ENCODE data around the gene RGS10.
A peak's percentile ranks its signal among the peaks of the same experiment; 100 is the strongest.

The RGS10 gene

DNA sequence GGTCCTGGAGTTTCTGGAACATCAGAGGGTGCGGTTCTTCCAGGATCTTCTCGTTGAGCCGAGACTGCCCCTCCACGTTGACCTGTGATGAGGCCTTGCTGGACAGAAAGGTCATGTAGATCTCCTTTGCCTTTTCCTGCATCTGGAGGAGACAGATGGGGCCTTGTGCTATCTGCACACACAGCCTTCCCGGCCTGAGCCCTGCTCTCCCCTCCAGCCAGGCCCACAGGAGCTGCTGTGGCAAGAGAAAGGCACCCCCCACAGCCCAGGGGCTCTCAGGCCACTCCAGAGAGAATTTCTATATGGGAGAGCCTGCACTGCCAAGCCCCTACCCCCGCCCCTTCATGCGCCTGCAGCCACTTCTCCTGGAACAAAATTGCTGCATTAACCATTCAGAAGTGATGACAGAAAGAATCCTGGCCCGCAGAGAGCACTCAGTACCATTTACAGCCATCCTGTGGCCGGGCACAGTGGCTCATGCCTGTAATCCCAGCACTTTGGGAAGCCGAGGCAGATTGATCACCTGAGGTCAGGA is 26.9 kb downstream of the RGS10 start:
- H3K27me3 Mint-ChIP-seq, result no peaks in the 10 kb centered on the region
- no peak for DNase-seq
- H3K4me3 Mint-ChIP-seq, result no peak overlapping the region
- H3K9me3 Mint-ChIP-seq, result no peaks in the 10 kb centered on the region
- ATAC-seq, result no peak
- peak overlapping the region in 1 of 2 donors; percentile 77 for H3K27ac Mint-ChIP-seq
- H3K4me1 Mint-ChIP-seq, result peaks cover 100% of the 10 kb centered on the region

DNA sequence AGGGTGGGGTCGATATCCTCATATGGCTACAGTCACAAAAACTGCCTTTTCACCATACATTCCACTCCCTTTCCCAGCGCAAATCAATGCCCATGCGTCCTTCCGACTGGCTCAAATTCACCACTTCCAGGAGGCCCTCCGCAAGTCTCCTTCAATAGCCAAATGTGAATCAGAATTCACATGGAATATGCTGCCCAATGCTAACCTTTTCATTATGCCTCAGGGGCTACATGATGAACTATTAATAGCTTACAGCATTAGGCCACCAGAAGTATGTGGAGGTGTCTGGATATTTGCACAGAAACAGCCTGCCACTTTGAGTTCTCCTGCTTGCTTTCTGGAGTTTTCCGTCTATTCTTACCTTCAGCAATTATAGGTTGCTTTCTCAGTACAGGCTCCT is 27.7 kb downstream of the RGS10 start:
- ATAC-seq (no peak), DNase-seq (no peak)
- Mint-ChIP-seq H3K27me3 (no peaks in the 10 kb centered on the region), H3K9me3 (no peaks in the 10 kb centered on the region), H3K4me1 (peaks cover 100% of the 10 kb centered on the region), H3K27ac (no peak overlapping the region), H3K4me3 (no peak overlapping the region)

DNA sequence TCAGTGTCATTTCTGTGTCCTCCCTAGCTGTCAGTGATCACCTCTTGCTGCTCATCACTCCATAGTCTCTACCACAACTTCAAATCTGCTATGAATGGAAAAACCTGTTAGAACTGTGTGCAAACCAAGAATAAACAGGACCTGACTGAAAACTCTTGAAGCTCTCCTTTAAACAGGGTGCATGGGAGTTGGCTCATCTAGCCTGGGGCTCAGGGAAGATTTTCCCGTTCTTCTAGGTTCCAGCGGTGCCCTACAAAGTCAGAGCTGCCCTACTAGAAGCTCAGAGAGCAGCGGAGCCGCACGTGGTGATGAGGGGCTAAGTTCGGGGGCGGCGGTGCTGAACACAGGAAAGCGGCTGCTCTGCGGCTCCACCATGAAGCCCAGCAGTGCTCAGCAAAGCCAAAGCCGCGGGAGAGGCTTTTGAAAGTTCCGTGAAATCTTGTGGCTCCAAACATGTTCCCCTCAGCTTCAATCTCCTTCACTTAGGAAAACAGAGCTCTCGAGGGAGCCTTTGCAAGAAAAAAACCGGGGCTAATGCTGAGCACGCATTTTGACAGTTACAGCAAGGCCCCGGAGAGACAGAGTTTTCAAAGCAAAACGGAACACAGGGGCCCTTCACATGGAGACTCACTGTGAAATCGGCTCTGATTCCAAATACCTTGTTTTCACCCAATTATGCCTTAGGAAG is 30.5 kb downstream of the RGS10 start:
- H3K4me1 Mint-ChIP-seq, result peaks cover 100% of the 10 kb centered on the region
- DNase-seq, result no peak
- H3K27me3 Mint-ChIP-seq, result no peaks in the 10 kb centered on the region
- ATAC-seq, result no peak
- peak overlapping the region; percentile 81 to 93 for H3K27ac Mint-ChIP-seq
- H3K9me3 Mint-ChIP-seq, result no peaks in the 10 kb centered on the region
- H3K4me3 Mint-ChIP-seq, result peak overlapping the region; percentile 69 to 70

DNA sequence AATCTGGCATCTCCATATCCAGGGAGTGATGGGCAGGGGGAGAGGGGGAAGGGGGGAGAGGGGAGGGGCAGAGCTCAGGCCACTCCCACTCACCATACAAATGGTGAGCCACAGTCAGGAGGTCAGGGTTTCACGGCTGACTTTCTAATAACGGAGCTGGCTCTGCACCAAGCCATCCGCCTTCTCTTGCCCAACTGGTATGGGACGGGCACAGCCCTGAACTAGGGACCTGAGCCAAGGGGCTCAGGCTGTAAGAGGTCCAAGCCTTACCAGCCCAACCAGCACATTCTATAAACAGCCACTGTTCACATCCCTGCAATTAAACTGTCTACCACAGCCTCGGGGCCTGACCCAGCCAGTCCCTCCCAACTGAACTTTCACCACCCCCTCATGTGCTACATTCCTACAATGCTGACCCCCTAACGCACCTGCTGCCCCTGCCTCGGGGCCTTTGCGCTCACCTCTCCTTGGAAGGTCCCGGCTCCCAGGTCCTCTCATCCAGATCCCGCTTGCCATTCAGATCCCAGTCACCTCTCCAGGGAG is 32.5 kb downstream of the RGS10 start:
- Mint-ChIP-seq H3K4me3 (no peak overlapping the region), H3K9me3 (no peaks in the 10 kb centered on the region), H3K4me1 (peaks cover 100% of the 10 kb centered on the region), H3K27me3 (no peaks in the 10 kb centered on the region), H3K27ac (peak overlapping the region in 1 of 2 donors; percentile 74)
- no peak for DNase-seq
- ATAC-seq, result no peak

DNA sequence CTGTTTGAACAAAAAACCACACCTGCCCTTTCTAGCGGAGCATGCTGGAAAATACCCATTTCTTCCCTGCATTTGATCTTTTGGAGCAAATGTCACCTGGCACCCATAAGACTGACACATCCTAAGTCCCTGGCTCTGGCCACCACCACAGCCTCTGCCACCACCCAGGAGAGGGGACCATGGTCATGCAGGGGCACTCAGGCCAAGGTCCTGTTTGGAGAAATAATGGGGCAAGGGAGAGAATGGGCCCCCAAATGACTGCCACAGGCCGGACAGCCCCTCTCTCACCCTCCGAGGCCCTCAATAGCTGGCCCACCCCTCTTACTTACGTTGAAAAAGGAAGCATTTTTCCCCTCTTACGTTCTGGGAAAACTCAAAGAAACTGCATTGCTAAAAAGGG is 35.4 kb downstream of the RGS10 start:
- Mint-ChIP-seq H3K4me1 (peaks cover 100% of the 10 kb centered on the region), H3K9me3 (no peaks in the 10 kb centered on the region), H3K27ac (peak overlapping the region in 1 of 2 donors; percentile 87), H3K27me3 (no peaks in the 10 kb centered on the region), H3K4me3 (peak overlapping the region; percentile 28 to 63)
- ATAC-seq (no peak), DNase-seq (no peak)

DNA sequence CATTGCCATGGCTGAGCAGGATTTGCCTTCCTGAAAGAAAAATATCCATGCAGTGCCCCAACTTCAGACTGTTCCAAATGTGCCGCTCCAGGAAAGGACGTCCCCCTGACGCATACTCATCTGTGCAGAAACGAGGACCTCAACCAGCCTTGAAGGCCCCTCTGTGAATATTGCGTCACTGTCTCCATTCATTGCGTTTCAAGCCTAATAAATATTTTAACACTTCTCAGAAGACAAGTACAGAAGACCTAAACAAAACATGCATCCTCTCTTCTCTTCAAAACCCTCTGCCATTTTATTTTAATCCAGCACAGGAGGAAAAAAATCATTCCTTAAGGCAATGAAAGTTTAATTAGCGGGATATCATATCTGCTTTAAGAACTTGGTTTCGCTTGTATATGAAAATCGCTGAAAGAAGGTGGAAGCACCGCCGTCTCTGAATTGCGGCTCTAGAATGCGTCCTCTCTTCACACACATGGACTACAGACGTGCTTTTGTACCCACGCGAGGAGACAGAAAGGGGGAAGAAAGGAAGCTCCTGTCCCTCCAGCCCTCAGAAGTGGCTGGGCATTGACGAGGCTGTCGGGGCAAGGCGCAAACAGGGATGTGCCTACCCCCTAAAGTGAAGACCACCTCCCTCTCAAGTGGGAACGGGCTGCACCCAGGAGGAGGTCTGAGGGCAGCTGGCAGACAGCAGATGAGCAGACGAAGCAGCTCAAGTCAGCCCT is 36.8 kb downstream of the RGS10 start:
- ATAC-seq, result no peak
- DNase-seq, result no peak
- H3K27me3 Mint-ChIP-seq, result no peaks in the 10 kb centered on the region
- no peaks in the 10 kb centered on the region for H3K9me3 Mint-ChIP-seq
- H3K4me1 Mint-ChIP-seq, result peaks cover 99% of the 10 kb centered on the region
- H3K4me3 Mint-ChIP-seq, result peak overlapping the region; percentile 67 to 80
- H3K27ac Mint-ChIP-seq, result peak overlapping the region; percentile 43 to 87

DNA sequence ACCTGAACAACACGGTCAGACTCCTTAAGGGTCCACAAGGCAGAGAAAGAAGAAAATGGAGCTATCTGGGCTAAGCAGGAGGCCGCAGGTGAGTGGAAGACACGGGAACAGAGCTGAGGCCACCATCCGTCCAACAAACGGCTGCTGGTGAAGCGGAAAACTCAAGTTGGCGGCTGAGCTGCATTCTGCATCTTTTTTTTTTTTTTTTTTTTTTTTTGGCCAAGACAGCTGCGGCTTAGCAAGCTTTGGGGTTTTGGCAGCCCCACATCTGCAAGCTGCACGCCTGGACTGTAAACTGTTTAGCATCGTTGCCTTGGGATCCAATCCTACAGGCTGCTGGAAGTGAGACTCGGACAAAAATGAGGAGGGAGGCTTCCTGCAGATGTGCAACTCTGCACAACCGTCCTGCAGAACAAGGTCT is 37.4 kb downstream of the RGS10 start:
- no peaks in the 10 kb centered on the region for H3K27me3 Mint-ChIP-seq
- no peak for DNase-seq
- no peak for ATAC-seq
- H3K27ac Mint-ChIP-seq, result peak overlapping the region in 1 of 2 donors; percentile 72
- H3K4me1 Mint-ChIP-seq, result peaks cover 99% of the 10 kb centered on the region
- no peaks in the 10 kb centered on the region for H3K9me3 Mint-ChIP-seq
- peak overlapping the region; percentile 73 to 80 for H3K4me3 Mint-ChIP-seq

DNA sequence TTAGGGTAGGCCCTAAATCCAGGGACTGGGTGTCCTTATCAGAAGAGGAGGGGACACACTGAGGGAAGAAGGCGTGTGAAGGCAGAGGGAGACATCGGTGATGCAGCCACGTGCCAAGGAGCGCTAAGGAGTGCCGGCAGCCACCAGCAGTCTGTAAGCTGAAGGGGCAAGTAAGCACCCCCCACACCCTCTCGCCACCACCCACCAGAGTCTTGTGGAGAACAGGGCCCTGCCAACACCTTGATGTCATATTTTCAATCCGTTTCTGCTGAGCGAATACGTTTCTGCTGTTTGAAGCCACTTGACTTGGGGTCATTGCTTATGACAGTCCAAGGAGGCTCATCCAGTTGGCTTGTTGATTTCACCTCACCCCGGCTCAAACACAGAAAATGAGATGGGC is 37.9 kb downstream of the RGS10 start:
- ATAC-seq (no peak), DNase-seq (no peak)
- H3K9me3 Mint-ChIP-seq, result no peaks in the 10 kb centered on the region
- peak overlapping the region; percentile 67 to 72 for H3K27ac Mint-ChIP-seq
- H3K27me3 Mint-ChIP-seq, result no peaks in the 10 kb centered on the region
- H3K4me3 Mint-ChIP-seq, result peak overlapping the region; percentile 73 to 80
- H3K4me1 Mint-ChIP-seq, result peaks cover 99% of the 10 kb centered on the region

DNA sequence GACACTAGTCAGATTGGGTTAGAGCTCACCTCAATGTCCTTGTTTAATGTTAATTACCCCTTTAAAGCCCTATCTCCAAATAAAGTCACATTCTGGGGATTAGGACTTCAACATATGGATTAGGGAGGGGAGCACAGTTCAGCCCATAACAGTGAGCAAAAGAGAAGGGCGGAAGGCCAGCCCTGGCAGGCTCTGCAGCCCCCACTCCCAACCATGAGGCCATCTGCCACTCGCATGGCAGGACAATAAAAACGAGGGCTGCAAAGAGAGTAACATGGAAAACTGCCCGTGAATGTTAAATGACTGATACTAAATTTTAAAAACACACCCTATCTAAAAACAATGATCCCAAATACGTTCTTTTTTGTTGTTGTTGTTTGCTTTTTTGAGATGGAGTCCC is 38.7 kb downstream of the RGS10 start:
- ATAC-seq, result no peak
- Mint-ChIP-seq H3K4me3 (peak overlapping the region in 1 of 2 donors; percentile 80), H3K4me1 (peaks cover 99% of the 10 kb centered on the region), H3K27me3 (no peaks in the 10 kb centered on the region), H3K9me3 (no peaks in the 10 kb centered on the region), H3K27ac (peak overlapping the region in 1 of 2 donors; percentile 79)
- no peak for DNase-seq

DNA sequence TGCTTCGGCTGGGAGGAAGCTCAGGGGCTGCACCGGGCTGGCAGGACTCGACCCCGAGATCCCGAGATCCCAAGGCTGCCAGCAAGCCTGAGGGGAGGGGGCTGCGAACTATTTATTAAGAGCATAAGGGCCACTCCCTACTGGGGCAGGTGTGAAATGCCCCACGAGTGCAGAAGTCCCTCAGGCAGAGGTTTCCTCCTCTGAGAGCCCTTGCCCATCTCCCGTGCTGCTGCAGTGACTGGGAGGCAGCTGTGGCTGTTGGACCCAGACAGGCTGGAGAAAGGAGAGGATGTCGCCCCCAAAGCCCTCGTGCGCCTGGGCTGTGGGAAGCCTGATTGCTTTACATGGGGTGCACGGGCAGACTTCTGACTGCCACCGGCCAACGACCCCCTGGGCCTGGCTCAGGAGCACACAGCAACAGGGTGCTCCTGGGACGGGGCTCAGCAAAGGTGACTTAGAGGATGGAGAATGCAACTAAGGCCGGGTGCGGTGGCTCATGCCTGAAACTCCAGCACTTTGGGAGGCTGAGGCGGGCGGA is 39.8 kb downstream of the RGS10 start:
- H3K27me3 Mint-ChIP-seq, result no peaks in the 10 kb centered on the region
- ATAC-seq, result peak; percentile 22
- DNase-seq, result no peak
- peak overlapping the region; percentile 71 to 84 for H3K4me3 Mint-ChIP-seq
- H3K4me1 Mint-ChIP-seq, result peaks cover 99% of the 10 kb centered on the region
- peak overlapping the region; percentile 98 to 100 for H3K27ac Mint-ChIP-seq
- no peaks in the 10 kb centered on the region for H3K9me3 Mint-ChIP-seq

DNA sequence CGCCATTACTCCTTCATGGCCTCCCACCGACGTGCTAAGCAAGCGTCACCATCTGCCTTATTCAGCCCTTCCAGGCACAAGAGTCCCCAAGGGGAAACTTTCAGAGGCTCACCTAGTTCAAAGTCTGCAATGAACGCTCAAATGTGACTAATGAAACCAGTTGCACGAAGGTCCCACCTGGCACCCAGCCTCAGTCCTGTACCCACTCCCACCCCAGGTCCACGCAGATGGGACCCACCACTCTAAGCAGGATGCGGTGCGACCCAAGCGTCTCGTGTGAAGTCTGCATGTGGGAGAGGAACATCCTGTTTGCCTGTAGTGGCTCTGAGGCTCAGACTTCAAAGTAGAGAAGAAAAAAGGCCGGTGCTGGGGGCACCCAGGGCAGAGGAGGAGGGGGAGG is 40.3 kb downstream of the RGS10 start:
- DNase-seq (peak; percentile 87 to 88), ATAC-seq (peak; percentile 92)
- Mint-ChIP-seq H3K9me3 (no peaks in the 10 kb centered on the region), H3K4me1 (peaks cover 99% of the 10 kb centered on the region), H3K27me3 (no peaks in the 10 kb centered on the region), H3K27ac (peak overlapping the region; percentile 98 to 100), H3K4me3 (peak overlapping the region; percentile 71 to 84)

DNA sequence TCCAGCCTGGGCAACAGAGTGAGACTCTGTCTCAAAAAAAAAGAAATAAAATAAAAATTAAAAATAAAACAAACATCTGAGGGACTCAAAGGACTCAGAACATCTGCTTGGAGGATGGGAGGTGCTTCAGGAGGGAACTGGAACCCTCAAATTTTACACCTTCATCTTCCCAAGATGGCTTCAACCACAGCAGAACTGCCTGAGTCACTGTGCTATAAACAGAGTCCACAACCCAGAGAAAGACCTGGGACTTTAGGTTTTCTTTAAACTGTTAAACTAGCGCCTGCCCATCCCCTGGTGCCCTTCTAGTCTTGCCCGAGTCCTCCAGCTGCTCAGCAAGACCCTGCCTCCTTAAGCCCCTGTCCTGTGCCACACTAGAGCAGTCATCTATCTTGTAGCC is 40.8 kb downstream of the RGS10 start:
- DNase-seq (no peak), ATAC-seq (peak; percentile 27)
- H3K4me1 Mint-ChIP-seq, result peaks cover 99% of the 10 kb centered on the region

DNA sequence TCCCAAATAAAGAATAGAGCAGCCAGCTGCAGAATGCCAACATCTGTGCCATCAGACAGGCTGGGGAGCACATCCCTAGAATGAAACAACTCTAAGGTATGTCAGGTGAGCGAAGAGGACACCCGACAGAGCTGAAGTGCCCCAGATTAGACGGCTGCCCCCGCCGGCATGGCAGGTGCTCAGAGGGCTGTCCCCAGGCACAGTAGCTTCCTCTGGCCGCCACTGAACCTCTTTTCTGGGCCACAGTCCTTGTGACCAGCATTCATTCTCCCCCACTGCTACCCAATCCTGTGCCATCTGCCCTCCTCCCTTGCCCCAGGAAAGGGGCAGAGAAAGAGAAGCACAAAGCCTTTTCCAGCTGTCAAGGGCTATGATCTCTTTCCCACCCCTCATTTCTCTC is 41.7 kb downstream of the RGS10 start:
- no peaks in the 10 kb centered on the region for H3K27me3 Mint-ChIP-seq
- peaks cover 99% of the 10 kb centered on the region for H3K4me1 Mint-ChIP-seq
- no peaks in the 10 kb centered on the region for H3K9me3 Mint-ChIP-seq
- peak overlapping the region; percentile 74 to 100 for H3K27ac Mint-ChIP-seq
- no peak for ATAC-seq
- no peak for DNase-seq
- H3K4me3 Mint-ChIP-seq, result peak overlapping the region; percentile 45 to 47

More for the DNA sequence above, 40.8 kb downstream of the RGS10 start:
- peak overlapping the region; percentile 71 to 84 for H3K4me3 Mint-ChIP-seq
- H3K27me3 Mint-ChIP-seq, result no peaks in the 10 kb centered on the region
- no peaks in the 10 kb centered on the region for H3K9me3 Mint-ChIP-seq
- H3K27ac Mint-ChIP-seq, result peak overlapping the region; percentile 98 to 100

DNA sequence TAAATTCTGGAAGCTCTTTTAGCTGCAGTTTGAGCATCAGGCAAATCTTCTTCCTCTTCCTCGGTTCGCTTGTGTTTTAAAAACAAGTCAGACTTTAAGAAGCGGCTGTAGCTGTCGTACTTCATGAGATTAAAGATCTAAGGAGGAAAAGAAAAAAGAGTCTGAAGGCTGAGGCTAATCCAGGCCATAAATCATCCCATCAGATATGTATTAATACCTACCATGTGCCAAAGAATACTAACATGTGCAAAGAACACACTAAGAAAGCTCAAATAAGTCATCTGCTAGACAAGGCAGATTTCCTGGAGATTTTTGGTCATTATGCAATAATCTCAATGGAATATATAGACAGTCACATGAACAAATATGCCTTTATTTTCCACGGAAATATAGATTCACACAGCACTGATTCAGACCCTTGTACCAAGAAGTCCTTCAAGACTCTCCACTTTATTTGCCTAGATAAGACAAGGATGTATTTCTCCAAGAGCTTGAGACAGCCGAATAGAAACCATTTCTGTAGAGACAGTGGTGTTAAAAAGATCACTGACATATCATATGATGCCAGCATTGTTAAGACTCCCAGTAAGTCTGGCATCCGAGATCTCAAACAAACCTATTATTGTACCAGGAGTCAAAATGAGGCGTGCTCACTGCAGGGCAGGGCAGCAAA is 42.3 kb downstream of the RGS10 start:
- Mint-ChIP-seq H3K9me3 (no peaks in the 10 kb centered on the region), H3K27me3 (no peaks in the 10 kb centered on the region), H3K27ac (peak overlapping the region; percentile 74 to 100), H3K4me1 (peaks cover 99% of the 10 kb centered on the region), H3K4me3 (peak overlapping the region; percentile 45 to 47)
- DNase-seq, result no peak
- ATAC-seq, result no peak

DNA sequence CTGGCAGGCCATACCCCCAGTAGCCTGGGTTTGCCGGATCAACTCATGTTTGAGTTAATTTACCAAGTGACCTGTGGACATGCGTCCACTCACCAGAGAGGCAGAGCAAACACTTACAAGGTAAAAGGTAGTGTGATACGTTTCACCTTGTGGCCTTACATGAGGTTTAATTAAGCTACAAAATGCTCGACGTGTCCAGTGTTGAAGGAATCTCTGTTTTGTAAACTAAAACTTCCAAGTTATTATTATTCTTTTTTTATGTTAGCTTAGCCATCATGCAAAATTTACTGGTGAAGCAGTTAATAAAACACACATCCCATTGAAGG is 42.9 kb downstream of the RGS10 start:
- no peak for DNase-seq
- H3K9me3 Mint-ChIP-seq, result no peaks in the 10 kb centered on the region

More for the DNA sequence above, 42.9 kb downstream of the RGS10 start:
- Mint-ChIP-seq H3K27me3 (no peaks in the 10 kb centered on the region), H3K4me1 (peaks cover 99% of the 10 kb centered on the region), H3K4me3 (peak overlapping the region; percentile 45 to 68), H3K27ac (peak overlapping the region; percentile 76 to 97)
- no peak for ATAC-seq
